WTC11 (cell line): ENCODE data around the gene MAGI2.

Experiments
- CTCF ChIP-seq: fragments of 200-600 bp; IDR thresholded peaks from 2 replicates; pipeline ENCODE4 v1.8.0; 2022; ENCODE audit warnings: antibody characterized with exemption
- FOXJ3 ChIP-seq: sonication (generic); formaldehyde crosslinking; IDR thresholded peaks from 2 replicates; pipeline ENCODE4 v1.9.0; 2021; ENCODE audit warnings: missing genetic modification reagents, mild to moderate bottlenecking, borderline replicate concordance
- GTF2I ChIP-seq: fragments of 250-450 bp; sonication (Bioruptor Pico); conservative IDR thresholded peaks from 2 replicates; pipeline ENCODE4 v1.4.0; 2021; ENCODE audit warnings: mild to moderate bottlenecking
- KAT7 ChIP-seq: sonication (generic); formaldehyde crosslinking; IDR thresholded peaks from 2 replicates; pipeline ENCODE4 v1.8.1; 2023; ENCODE audit warnings: missing genetic modification reagents, mild to moderate bottlenecking, borderline replicate concordance
- NR3C1 ChIP-seq: sonication (generic); formaldehyde crosslinking; conservative IDR thresholded peaks from 2 replicates; pipeline ENCODE4 v1.8.1; 2023; ENCODE audit warnings: low read depth, mild to moderate bottlenecking, missing genetic modification reagents
- TP53 ChIP-seq: sonication (generic); formaldehyde crosslinking; IDR thresholded peaks from 2 replicates; pipeline ENCODE4 v1.8.1; 2023; ENCODE audit warnings: mild to moderate bottlenecking, missing genetic modification reagents
- ZNF423 ChIP-seq: fragments of 250-450 bp; sonication (Bioruptor Pico); IDR thresholded peaks from 2 replicates; pipeline ENCODE4 v2.1.2; 2022; ENCODE audit warnings: mild to moderate bottlenecking, moderate library complexity

DNA sequence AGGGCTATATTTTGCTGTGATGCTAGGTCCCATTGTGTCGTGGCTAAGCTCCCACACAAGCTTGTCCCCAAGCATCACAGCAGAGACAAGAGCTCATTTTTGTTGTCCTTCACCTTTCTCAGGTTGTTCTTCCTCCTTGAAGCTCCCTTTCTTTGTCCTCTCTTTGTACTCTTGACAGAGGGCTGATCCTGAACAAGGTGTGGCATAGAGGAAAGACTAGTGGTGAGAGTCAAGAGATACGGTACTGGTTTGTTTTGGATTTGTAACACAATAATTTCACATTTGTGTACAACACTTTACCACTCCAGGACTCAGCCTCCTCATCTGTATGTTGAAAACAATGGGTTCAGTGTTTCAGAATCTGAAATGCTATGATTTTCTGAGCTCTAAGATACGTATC is 41.0 kb downstream of the MAGI2 start:
- TF ChIP-seq FOXJ3 (CRISPR knock-in tag): no peak
- TF ChIP-seq NR3C1 (CRISPR knock-in tag): no peak
- TF ChIP-seq KAT7 (CRISPR knock-in tag): no peak
- TF ChIP-seq ZNF423 (CRISPR knock-in tag): no peak
- no peak for TF ChIP-seq TP53
- TF ChIP-seq CTCF: no peak
- no peak for TF ChIP-seq GTF2I (CRISPR knock-in tag)
